ENCODE data around the gene KRT80.

KRT80 gene

GRCh38 chr12:52204095-52204930 is 12.5 kb upstream of the KRT80 start:
- Histone ChIP-seq H3K27ac (replicated peaks) (peak overlapping the region; percentile 79), H3K27me3 (ENCODE audit: insufficient read depth, poor library complexity, severe bottlenecking) (no peaks in the 10 kb centered on the region), H3K4me3 (replicated peaks; ENCODE audit: insufficient read depth, low read length) (no peak overlapping the region)
- no peak for DNase-seq (ENCODE audit: low read depth in 1 of 2, low spot score in 1 of 2)
- TF ChIP-seq, protein P1, sequence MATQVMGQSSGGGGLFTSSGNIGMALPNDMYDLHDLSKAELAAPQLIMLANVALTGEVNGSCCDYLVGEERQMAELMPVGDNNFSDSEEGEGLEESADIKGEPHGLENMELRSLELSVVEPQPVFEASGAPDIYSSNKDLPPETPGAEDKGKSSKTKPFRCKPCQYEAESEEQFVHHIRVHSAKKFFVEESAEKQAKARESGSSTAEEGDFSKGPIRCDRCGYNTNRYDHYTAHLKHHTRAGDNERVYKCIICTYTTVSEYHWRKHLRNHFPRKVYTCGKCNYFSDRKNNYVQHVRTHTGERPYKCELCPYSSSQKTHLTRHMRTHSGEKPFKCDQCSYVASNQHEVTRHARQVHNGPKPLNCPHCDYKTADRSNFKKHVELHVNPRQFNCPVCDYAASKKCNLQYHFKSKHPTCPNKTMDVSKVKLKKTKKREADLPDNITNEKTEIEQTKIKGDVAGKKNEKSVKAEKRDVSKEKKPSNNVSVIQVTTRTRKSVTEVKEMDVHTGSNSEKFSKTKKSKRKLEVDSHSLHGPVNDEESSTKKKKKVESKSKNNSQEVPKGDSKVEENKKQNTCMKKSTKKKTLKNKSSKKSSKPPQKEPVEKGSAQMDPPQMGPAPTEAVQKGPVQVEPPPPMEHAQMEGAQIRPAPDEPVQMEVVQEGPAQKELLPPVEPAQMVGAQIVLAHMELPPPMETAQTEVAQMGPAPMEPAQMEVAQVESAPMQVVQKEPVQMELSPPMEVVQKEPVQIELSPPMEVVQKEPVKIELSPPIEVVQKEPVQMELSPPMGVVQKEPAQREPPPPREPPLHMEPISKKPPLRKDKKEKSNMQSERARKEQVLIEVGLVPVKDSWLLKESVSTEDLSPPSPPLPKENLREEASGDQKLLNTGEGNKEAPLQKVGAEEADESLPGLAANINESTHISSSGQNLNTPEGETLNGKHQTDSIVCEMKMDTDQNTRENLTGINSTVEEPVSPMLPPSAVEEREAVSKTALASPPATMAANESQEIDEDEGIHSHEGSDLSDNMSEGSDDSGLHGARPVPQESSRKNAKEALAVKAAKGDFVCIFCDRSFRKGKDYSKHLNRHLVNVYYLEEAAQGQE (IDR thresholded peaks at IDR 0.05; ENCODE audit: insufficient replicate concordance, low read depth): no peak
- TF ChIP-seq GABPA (IDR thresholded peaks at IDR 0.05; ENCODE audit: low read depth): no peak
- no peak for TF ChIP-seq SPI1 (IDR thresholded peaks at IDR 0.05; ENCODE audit: borderline replicate concordance, low read depth)
- TF ChIP-seq, protein P2, sequence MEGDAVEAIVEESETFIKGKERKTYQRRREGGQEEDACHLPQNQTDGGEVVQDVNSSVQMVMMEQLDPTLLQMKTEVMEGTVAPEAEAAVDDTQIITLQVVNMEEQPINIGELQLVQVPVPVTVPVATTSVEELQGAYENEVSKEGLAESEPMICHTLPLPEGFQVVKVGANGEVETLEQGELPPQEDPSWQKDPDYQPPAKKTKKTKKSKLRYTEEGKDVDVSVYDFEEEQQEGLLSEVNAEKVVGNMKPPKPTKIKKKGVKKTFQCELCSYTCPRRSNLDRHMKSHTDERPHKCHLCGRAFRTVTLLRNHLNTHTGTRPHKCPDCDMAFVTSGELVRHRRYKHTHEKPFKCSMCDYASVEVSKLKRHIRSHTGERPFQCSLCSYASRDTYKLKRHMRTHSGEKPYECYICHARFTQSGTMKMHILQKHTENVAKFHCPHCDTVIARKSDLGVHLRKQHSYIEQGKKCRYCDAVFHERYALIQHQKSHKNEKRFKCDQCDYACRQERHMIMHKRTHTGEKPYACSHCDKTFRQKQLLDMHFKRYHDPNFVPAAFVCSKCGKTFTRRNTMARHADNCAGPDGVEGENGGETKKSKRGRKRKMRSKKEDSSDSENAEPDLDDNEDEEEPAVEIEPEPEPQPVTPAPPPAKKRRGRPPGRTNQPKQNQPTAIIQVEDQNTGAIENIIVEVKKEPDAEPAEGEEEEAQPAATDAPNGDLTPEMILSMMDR (IDR thresholded peaks at IDR 0.05; ENCODE audit: insufficient read depth, low read length): no peak
- no peak for TF ChIP-seq POLR2AphosphoS5 (IDR thresholded peaks at IDR 0.05; ENCODE audit: low read depth)

- peak; percentile 57 for TF ChIP-seq GABPA (IDR thresholded peaks at IDR 0.05; ENCODE audit: low read depth)
- TF ChIP-seq SPI1 (IDR thresholded peaks at IDR 0.05; ENCODE audit: borderline replicate concordance, low read depth): peak; percentile 64; the same call in 1 of the 2 replicates
- TF ChIP-seq POLR2AphosphoS5 (IDR thresholded peaks at IDR 0.05; ENCODE audit: low read depth): peak; percentile 92
- TF ChIP-seq, protein P2 (IDR thresholded peaks at IDR 0.05; ENCODE audit: insufficient read depth, low read length): no peak
- TF ChIP-seq, protein P1 (IDR thresholded peaks at IDR 0.05; ENCODE audit: insufficient replicate concordance, low read depth): no peak
- DNase-seq (ENCODE audit: low read depth in 1 of 2, low spot score in 1 of 2): peak; percentile 97 to 100
- Histone ChIP-seq H3K27me3 (ENCODE audit: insufficient read depth, poor library complexity, severe bottlenecking) (no peaks in the 10 kb centered on the region), H3K27ac (replicated peaks) (peak overlapping the region; percentile 79), H3K4me3 (replicated peaks; ENCODE audit: insufficient read depth, low read length) (no peak overlapping the region)
Measured at GRCh38 chr12:52203079-52203921, 11.5 kb upstream of the KRT80 start.

DNA sequence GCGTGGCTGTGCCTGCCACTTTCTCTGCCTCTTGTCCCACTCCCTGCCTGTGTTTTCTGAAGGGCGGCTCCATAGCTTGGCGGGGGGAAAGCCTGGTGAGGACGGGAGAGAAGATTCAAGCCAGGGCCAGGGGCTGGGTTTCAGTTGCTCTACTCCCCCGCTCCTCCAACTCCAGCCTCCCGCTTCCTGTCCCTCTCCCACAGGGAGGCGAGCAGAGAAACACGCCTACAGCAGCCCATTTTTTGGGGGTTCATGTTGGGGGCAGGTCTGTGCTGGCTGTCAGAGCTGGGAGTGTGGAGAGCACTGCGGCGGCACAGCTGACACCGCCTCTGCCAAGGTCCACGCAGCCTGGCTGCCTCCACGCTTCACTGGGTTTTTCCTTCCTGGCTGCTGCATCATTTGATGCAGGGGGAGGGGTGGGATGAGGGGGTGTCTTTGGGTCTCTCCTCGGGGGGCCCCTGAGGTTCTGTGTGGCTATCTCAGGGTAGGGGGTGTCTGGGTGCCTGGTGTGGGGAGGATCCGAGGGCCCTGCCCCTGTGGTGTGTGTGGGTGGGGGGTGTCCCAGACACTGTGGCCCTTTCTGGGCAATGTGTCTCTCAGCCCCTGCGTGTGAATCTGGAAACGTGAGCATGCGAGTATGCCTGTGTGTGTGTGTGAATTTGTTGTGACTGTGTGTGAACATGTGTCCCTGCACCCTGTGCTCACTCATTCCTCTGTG is 10.7 kb upstream of the KRT80 start:
- peak in 1 of 2 experiments; percentile 39 for DNase-seq (ENCODE audit: low read depth in 1 of 2, low spot score in 1 of 2)
- H3K27ac ChIP-seq (replicated peaks): peak overlapping the region; percentile 79
- TF ChIP-seq GABPA (IDR thresholded peaks at IDR 0.05; ENCODE audit: low read depth) (no peak), SPI1 (IDR thresholded peaks at IDR 0.05; ENCODE audit: borderline replicate concordance, low read depth) (no peak), POLR2AphosphoS5 (IDR thresholded peaks at IDR 0.05; ENCODE audit: low read depth) (no peak)
- TF ChIP-seq, protein P2 (IDR thresholded peaks at IDR 0.05; ENCODE audit: insufficient read depth, low read length): no peak
- TF ChIP-seq, protein P1 (IDR thresholded peaks at IDR 0.05; ENCODE audit: insufficient replicate concordance, low read depth): no peak
- H3K27me3 ChIP-seq (ENCODE audit: insufficient read depth, poor library complexity, severe bottlenecking): no peaks in the 10 kb centered on the region
- H3K4me3 ChIP-seq (replicated peaks; ENCODE audit: insufficient read depth, low read length): no peak overlapping the region

All from HL-60 (cell line).